HFFc6 (cell line): Measurements from ENCODE around the gene BMP7. TPM values are rescaled to one million over a fixed set of nuclear protein-coding genes. Genes with fewer than 3 reads are reported as not detected.

Experiments used
- DNase-seq: peaks from one replicate; pipeline ENCODE4 v3.0.0-alpha.2; 2018
- H3K27ac Mint-ChIP-seq: 2 replicates; pipeline ENCODE4 v1.8.0; 2020; ENCODE audit warnings: mild to moderate bottlenecking, mixed read lengths
- H3K27me3 Mint-ChIP-seq: 2 replicates; pipeline ENCODE4 v1.8.0; 2021; ENCODE audit warnings: mild to moderate bottlenecking, moderate library complexity, mixed read lengths; ENCODE audit not compliant: insufficient read depth
- H3K36me3 Mint-ChIP-seq: 2 replicates; pipeline ENCODE4 v1.8.0; 2021; ENCODE audit warnings: low read depth, mixed read lengths
- H3K4me1 Mint-ChIP-seq: 2 replicates; pipeline ENCODE4 v1.8.0; 2020; ENCODE audit warnings: low read depth, mixed read lengths
- H3K4me3 Mint-ChIP-seq: 2 replicates; pipeline ENCODE4 v1.8.0; 2020; ENCODE audit warnings: mild to moderate bottlenecking, moderate library complexity, mixed read lengths
- H3K9me3 Mint-ChIP-seq: 2 replicates; pipeline ENCODE4 v1.8.0; 2020; ENCODE audit warnings: mild to moderate bottlenecking, mixed read lengths
- total RNA-seq, 6 experiments: library from RNA; stranded (reverse); fragmentation: NEBNext Ultra II Directional; extraction: Animal tissue kit (Norgen Biotek cat#: 25700); gene quantifications; 2 replicates in 1 of 6; 3 replicates in 5 of 6; pipeline ENCODE4 v1.2.3, GENCODE V29; 2021
- TF ChIP-seq, protein P1 (sequence below): fragments of 200-600 bp; sonication (generic); IDR thresholded peaks from 2 replicates; pipeline ENCODE4 v1.5.0; 2021; ENCODE audit warnings: antibody characterized with exemption, mild to moderate bottlenecking

The BMP7 gene
- total RNA-seq, 6 experiments from 2014 or later: not detected

GRCh38 chr20:57189713-57190112, 76.7 kb downstream of the BMP7 start:
- DNase-seq: no peak
- Mint-ChIP-seq H3K4me3 (no peak overlapping the region), H3K36me3 (no peaks in the 10 kb centered on the region; the same call in 1 of the 2 replicates), H3K9me3 (no peaks in the 10 kb centered on the region), H3K27me3 (peaks cover 3% of the 10 kb centered on the region), H3K27ac (no peak overlapping the region), H3K4me1 (peaks cover 12% of the 10 kb centered on the region; the same call in 1 of the 2 replicates)
- TF ChIP-seq, protein P1, sequence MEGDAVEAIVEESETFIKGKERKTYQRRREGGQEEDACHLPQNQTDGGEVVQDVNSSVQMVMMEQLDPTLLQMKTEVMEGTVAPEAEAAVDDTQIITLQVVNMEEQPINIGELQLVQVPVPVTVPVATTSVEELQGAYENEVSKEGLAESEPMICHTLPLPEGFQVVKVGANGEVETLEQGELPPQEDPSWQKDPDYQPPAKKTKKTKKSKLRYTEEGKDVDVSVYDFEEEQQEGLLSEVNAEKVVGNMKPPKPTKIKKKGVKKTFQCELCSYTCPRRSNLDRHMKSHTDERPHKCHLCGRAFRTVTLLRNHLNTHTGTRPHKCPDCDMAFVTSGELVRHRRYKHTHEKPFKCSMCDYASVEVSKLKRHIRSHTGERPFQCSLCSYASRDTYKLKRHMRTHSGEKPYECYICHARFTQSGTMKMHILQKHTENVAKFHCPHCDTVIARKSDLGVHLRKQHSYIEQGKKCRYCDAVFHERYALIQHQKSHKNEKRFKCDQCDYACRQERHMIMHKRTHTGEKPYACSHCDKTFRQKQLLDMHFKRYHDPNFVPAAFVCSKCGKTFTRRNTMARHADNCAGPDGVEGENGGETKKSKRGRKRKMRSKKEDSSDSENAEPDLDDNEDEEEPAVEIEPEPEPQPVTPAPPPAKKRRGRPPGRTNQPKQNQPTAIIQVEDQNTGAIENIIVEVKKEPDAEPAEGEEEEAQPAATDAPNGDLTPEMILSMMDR: no peak

GRCh38 chr20:57188576-57189079, 77.8 kb downstream of the BMP7 start:
- TF ChIP-seq, protein P1: no peak
- H3K4me1 Mint-ChIP-seq: peaks cover 12% of the 10 kb centered on the region; the same call in 1 of the 2 replicates
- H3K27me3 Mint-ChIP-seq: peaks cover 6% of the 10 kb centered on the region
- H3K9me3 Mint-ChIP-seq: no peaks in the 10 kb centered on the region
- H3K36me3 Mint-ChIP-seq: no peaks in the 10 kb centered on the region; the same call in 1 of the 2 replicates
- H3K27ac Mint-ChIP-seq: no peak overlapping the region
- no peak overlapping the region for H3K4me3 Mint-ChIP-seq
- DNase-seq: no peak

GRCh38 chr20:57188056-57188455, 78.4 kb downstream of the BMP7 start:
- no peak overlapping the region for H3K27ac Mint-ChIP-seq
- H3K27me3 Mint-ChIP-seq: peaks cover 9% of the 10 kb centered on the region
- no peaks in the 10 kb centered on the region; the same call in 1 of the 2 replicates for H3K36me3 Mint-ChIP-seq
- H3K4me1 Mint-ChIP-seq: peaks cover 12% of the 10 kb centered on the region; the same call in 1 of the 2 replicates
- TF ChIP-seq, protein P1: no peak
- H3K4me3 Mint-ChIP-seq: no peak overlapping the region
- no peak for DNase-seq
- H3K9me3 Mint-ChIP-seq: no peaks in the 10 kb centered on the region

- no peak for DNase-seq
- Mint-ChIP-seq H3K36me3 (no peaks in the 10 kb centered on the region; the same call in 1 of the 2 replicates), H3K27ac (no peak overlapping the region), H3K4me3 (no peak overlapping the region), H3K4me1 (peaks cover 12% of the 10 kb centered on the region; the same call in 1 of the 2 replicates), H3K9me3 (no peaks in the 10 kb centered on the region), H3K27me3 (peaks cover 9% of the 10 kb centered on the region)
- TF ChIP-seq, protein P1: no peak
Observed at GRCh38 chr20:57187068-57187634, 79.3 kb downstream of the BMP7 start.

GRCh38 chr20:57186192-57186591, 80.2 kb downstream of the BMP7 start:
- Mint-ChIP-seq H3K36me3 (no peaks in the 10 kb centered on the region; the same call in 1 of the 2 replicates), H3K27me3 (peaks cover 11% of the 10 kb centered on the region)

More at GRCh38 chr20:57186192-57186591, 80.2 kb downstream of the BMP7 start:
- TF ChIP-seq, protein P1: no peak
- no peak overlapping the region for H3K27ac Mint-ChIP-seq
- H3K9me3 Mint-ChIP-seq: no peaks in the 10 kb centered on the region
- DNase-seq: no peak
- H3K4me3 Mint-ChIP-seq: no peak overlapping the region
- H3K4me1 Mint-ChIP-seq: peaks cover 11% of the 10 kb centered on the region; the same call in 1 of the 2 replicates
